ENCODE results near the gene AKAP5.
"Not testable (repeated sequence)": the region's sequence is repeated elsewhere in the genome, so short reads cannot be mapped to it uniquely, and the experiment has no call there.

Gene AKAP5

GRCh38 chr14:64503434-64504309 lies 38.4 kb downstream of the AKAP5 start, which contains the start of gene ZBTB25:
ZBTB25 (minus strand) TSS chr14:64503838; CDS start chr14:64490533, 13,305 bp downstream.
- peak; percentile 92 to 94 for DNase-seq

GRCh38 chr14:64504310-64504896 lies 39.1 kb downstream of the AKAP5 start, which contains the start of gene ZBTB1:
ZBTB1 (plus strand) TSS chr14:64504770; CDS start chr14:64521505, 16,735 bp downstream.
- peak; percentile 86 to 88 for DNase-seq

- peak; percentile 86 to 89 for DNase-seq
These were observed 39.8 kb downstream of the AKAP5 start for GRCh38 chr14:64504897-64505794.

- no peak for DNase-seq
These were observed 41.4 kb downstream of the AKAP5 start for GRCh38 chr14:64506721-64507120.

- peak; percentile 40 to 45 for DNase-seq
These were observed 42.3 kb downstream of the AKAP5 start for GRCh38 chr14:64507376-64508156.

- no peak for DNase-seq
These were observed 43.0 kb downstream of the AKAP5 start for GRCh38 chr14:64508215-64508776.

- no peak for DNase-seq
These were observed 43.7 kb downstream of the AKAP5 start for GRCh38 chr14:64509036-64509435.

- peak; percentile 65 to 74 for DNase-seq
These were observed 45.7 kb downstream of the AKAP5 start for GRCh38 chr14:64510825-64511671.

GRCh38 chr14:64513271-64513670 lies 48.0 kb downstream of the AKAP5 start:
- DNase-seq, result no peak

GRCh38 chr14:64515053-64515452 lies 49.8 kb downstream of the AKAP5 start:
- no peak for DNase-seq

- no peak for DNase-seq
These were observed 51.7 kb downstream of the AKAP5 start for GRCh38 chr14:64516969-64517368.

- not testable (repeated sequence) for DNase-seq
These were observed 52.4 kb downstream of the AKAP5 start for GRCh38 chr14:64517667-64518066.

GRCh38 chr14:64518229-64518628 lies 52.9 kb downstream of the AKAP5 start:
- no peak for DNase-seq

GRCh38 chr14:64520699-64521098 lies 55.4 kb downstream of the AKAP5 start:
- DNase-seq, result no peak

- DNase-seq, result no peak
These were observed 57.5 kb downstream of the AKAP5 start for GRCh38 chr14:64522591-64523355.
